ENCODE measurements around the gene ADSS1.

Gene ADSS1

GRCh38 chr14:104681689-104682074 is 42.3 kb upstream of the ADSS1 start:
- no peaks in the 10 kb centered on the region for H3K9me3 ChIP-seq (ENCODE audit: insufficient read depth, low read depth, low read length)
- peak overlapping the region; percentile 53; the same call in 1 of the 2 replicates for H3K4me3 ChIP-seq (ENCODE audit: low read length)
- H3K9ac ChIP-seq (ENCODE audit: low read depth, low read length), result peak overlapping the region; percentile 57; the same call in 1 of the 2 replicates
- H3K27ac ChIP-seq (ENCODE audit: low read length), result peak overlapping the region; percentile 13
- no peaks in the 10 kb centered on the region for H3K27me3 ChIP-seq (ENCODE audit: insufficient read depth, low read length)
- no peaks in the 10 kb centered on the region for H3K36me3 ChIP-seq (ENCODE audit: insufficient read depth, low read depth, low read length)
- H3K4me1 ChIP-seq (ENCODE audit: insufficient read depth, low read length), result peaks cover 33% of the 10 kb centered on the region

GRCh38 chr14:104682107-104682593 is 41.9 kb upstream of the ADSS1 start:
- Histone ChIP-seq H3K4me3 (ENCODE audit: low read length) (peak overlapping the region; percentile 53; the same call in 1 of the 2 replicates), H3K36me3 (ENCODE audit: insufficient read depth, low read depth, low read length) (no peaks in the 10 kb centered on the region), H3K27me3 (ENCODE audit: insufficient read depth, low read length) (no peaks in the 10 kb centered on the region), H3K9ac (ENCODE audit: low read depth, low read length) (peak overlapping the region; percentile 57; the same call in 1 of the 2 replicates), H3K4me1 (ENCODE audit: insufficient read depth, low read length) (peaks cover 28% of the 10 kb centered on the region), H3K9me3 (ENCODE audit: insufficient read depth, low read depth, low read length) (no peaks in the 10 kb centered on the region), H3K27ac (ENCODE audit: low read length) (no peak overlapping the region)

GRCh38 chr14:104683653-104684448 is 40.2 kb upstream of the ADSS1 start:
- H3K4me3 ChIP-seq (ENCODE audit: low read length), result no peak overlapping the region
- no peaks in the 10 kb centered on the region for H3K36me3 ChIP-seq (ENCODE audit: insufficient read depth, low read depth, low read length)
- no peaks in the 10 kb centered on the region for H3K27me3 ChIP-seq (ENCODE audit: insufficient read depth, low read length)
- H3K4me1 ChIP-seq (ENCODE audit: insufficient read depth, low read length), result peaks cover 23% of the 10 kb centered on the region
- H3K9me3 ChIP-seq (ENCODE audit: insufficient read depth, low read depth, low read length), result no peaks in the 10 kb centered on the region
- no peak overlapping the region for H3K27ac ChIP-seq (ENCODE audit: low read length)
- no peak overlapping the region for H3K9ac ChIP-seq (ENCODE audit: low read depth, low read length)

- H3K4me3 ChIP-seq (ENCODE audit: low read length), result no peak overlapping the region
- H3K4me1 ChIP-seq (ENCODE audit: insufficient read depth, low read length), result peaks cover 23% of the 10 kb centered on the region
- no peak overlapping the region for H3K9ac ChIP-seq (ENCODE audit: low read depth, low read length)
- no peaks in the 10 kb centered on the region for H3K36me3 ChIP-seq (ENCODE audit: insufficient read depth, low read depth, low read length)
- H3K9me3 ChIP-seq (ENCODE audit: insufficient read depth, low read depth, low read length), result no peaks in the 10 kb centered on the region
- H3K27ac ChIP-seq (ENCODE audit: low read length), result no peak overlapping the region
- H3K27me3 ChIP-seq (ENCODE audit: insufficient read depth, low read length), result no peaks in the 10 kb centered on the region
Measured at GRCh38 chr14:104684449-104684821, 39.6 kb upstream of the ADSS1 start.

GRCh38 chr14:104685216-104685997 is 38.6 kb upstream of the ADSS1 start:
- no peaks in the 10 kb centered on the region for H3K9me3 ChIP-seq (ENCODE audit: insufficient read depth, low read depth, low read length)
- H3K36me3 ChIP-seq (ENCODE audit: insufficient read depth, low read depth, low read length), result no peaks in the 10 kb centered on the region
- H3K27ac ChIP-seq (ENCODE audit: low read length), result no peak overlapping the region
- H3K4me1 ChIP-seq (ENCODE audit: insufficient read depth, low read length), result peaks cover 23% of the 10 kb centered on the region
- no peaks in the 10 kb centered on the region; the same call in 1 of the 2 replicates for H3K27me3 ChIP-seq (ENCODE audit: insufficient read depth, low read length)
- H3K4me3 ChIP-seq (ENCODE audit: low read length), result no peak overlapping the region
- no peak overlapping the region for H3K9ac ChIP-seq (ENCODE audit: low read depth, low read length)

GRCh38 chr14:104685998-104686610 is 37.9 kb upstream of the ADSS1 start:
- Histone ChIP-seq H3K9me3 (ENCODE audit: insufficient read depth, low read depth, low read length) (no peaks in the 10 kb centered on the region), H3K36me3 (ENCODE audit: insufficient read depth, low read depth, low read length) (no peaks in the 10 kb centered on the region), H3K4me3 (ENCODE audit: low read length) (no peak overlapping the region), H3K4me1 (ENCODE audit: insufficient read depth, low read length) (peaks cover 22% of the 10 kb centered on the region), H3K27me3 (ENCODE audit: insufficient read depth, low read length) (no peaks in the 10 kb centered on the region; the same call in 1 of the 2 replicates), H3K9ac (ENCODE audit: low read depth, low read length) (no peak overlapping the region), H3K27ac (ENCODE audit: low read length) (no peak overlapping the region)

- H3K9ac ChIP-seq (ENCODE audit: low read depth, low read length), result no peak overlapping the region
- H3K4me3 ChIP-seq (ENCODE audit: low read length), result no peak overlapping the region
- H3K9me3 ChIP-seq (ENCODE audit: insufficient read depth, low read depth, low read length), result no peaks in the 10 kb centered on the region
- no peak overlapping the region for H3K27ac ChIP-seq (ENCODE audit: low read length)
- peaks cover 17% of the 10 kb centered on the region for H3K4me1 ChIP-seq (ENCODE audit: insufficient read depth, low read length)
- no peaks in the 10 kb centered on the region for H3K36me3 ChIP-seq (ENCODE audit: insufficient read depth, low read depth, low read length)
- no peaks in the 10 kb centered on the region; the same call in 1 of the 2 replicates for H3K27me3 ChIP-seq (ENCODE audit: insufficient read depth, low read length)
Measured at GRCh38 chr14:104686624-104687517, 37.2 kb upstream of the ADSS1 start.

- Histone ChIP-seq H3K27me3 (ENCODE audit: insufficient read depth, low read length) (no peaks in the 10 kb centered on the region; the same call in 1 of the 2 replicates), H3K27ac (ENCODE audit: low read length) (no peak overlapping the region), H3K4me1 (ENCODE audit: insufficient read depth, low read length) (peaks cover 12% of the 10 kb centered on the region), H3K9me3 (ENCODE audit: insufficient read depth, low read depth, low read length) (no peaks in the 10 kb centered on the region), H3K4me3 (ENCODE audit: low read length) (no peak overlapping the region), H3K36me3 (ENCODE audit: insufficient read depth, low read depth, low read length) (no peaks in the 10 kb centered on the region), H3K9ac (ENCODE audit: low read depth, low read length) (no peak overlapping the region)
Measured at GRCh38 chr14:104687601-104688504, 36.2 kb upstream of the ADSS1 start.

- Histone ChIP-seq H3K36me3 (ENCODE audit: insufficient read depth, low read depth, low read length) (no peaks in the 10 kb centered on the region), H3K9me3 (ENCODE audit: insufficient read depth, low read depth, low read length) (no peaks in the 10 kb centered on the region), H3K4me1 (ENCODE audit: insufficient read depth, low read length) (peaks cover 7% of the 10 kb centered on the region), H3K27ac (ENCODE audit: low read length) (no peak overlapping the region), H3K4me3 (ENCODE audit: low read length) (peak overlapping the region; percentile 60; the same call in 1 of the 2 replicates), H3K9ac (ENCODE audit: low read depth, low read length) (peak overlapping the region; percentile 37; the same call in 1 of the 2 replicates), H3K27me3 (ENCODE audit: insufficient read depth, low read length) (no peaks in the 10 kb centered on the region; the same call in 1 of the 2 replicates)
Measured at GRCh38 chr14:104688505-104689108, 35.4 kb upstream of the ADSS1 start.

Data from iPS-20b (cell line).